Stimulated activated CD8-positive, alpha-beta memory T cell treated with anti-CD3 and anti-CD28 coated beads, Interleukin-4, amount 100 ng/mL, for 4 hours (primary cell): ENCODE measurements around the gene TEC.
"Not testable (repeated sequence)": the region's sequence is repeated elsewhere in the genome, so short reads cannot be mapped to it uniquely, and the experiment has no call there.

Experiments
- DNase-seq, 2 donors: peaks; one replicate each; pipeline ENCODE4 v3.0.0-alpha.2; 2020; ENCODE audit warnings: low read depth in 2 of 2, low spot score in 1 of 2

The TEC gene

GRCh38 chr4:48167538-48168263 is 101.9 kb downstream of the TEC start:
- DNase-seq = no peak

DNA sequence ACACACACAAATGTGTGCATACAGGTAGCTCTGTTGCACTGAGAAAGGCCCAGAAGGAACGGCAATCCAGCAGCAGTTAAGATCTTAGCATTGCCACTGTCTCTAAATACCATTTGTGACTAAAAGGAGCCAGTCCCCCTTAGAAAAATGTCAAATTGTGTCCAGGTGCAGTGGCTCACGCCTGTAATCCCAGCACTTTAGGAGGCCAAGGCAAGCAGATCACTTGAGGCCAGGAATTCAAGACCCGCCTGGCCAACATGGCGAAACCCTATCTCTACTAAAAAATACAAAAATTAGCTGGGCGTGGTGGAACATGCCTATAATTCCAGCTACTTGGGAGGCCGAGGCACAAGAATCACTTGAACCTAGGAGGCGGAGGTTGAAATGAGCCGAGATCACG is 105.1 kb downstream of the TEC start:
- DNase-seq = not testable (repeated sequence)

GRCh38 chr4:48163746-48164145 is 105.9 kb downstream of the TEC start:
- DNase-seq = no peak

- DNase-seq = no peak
These were observed 107.5 kb downstream of the TEC start for GRCh38 chr4:48162162-48162561.

- no peak for DNase-seq
These were observed 112.4 kb downstream of the TEC start for GRCh38 chr4:48157271-48157670.

DNA sequence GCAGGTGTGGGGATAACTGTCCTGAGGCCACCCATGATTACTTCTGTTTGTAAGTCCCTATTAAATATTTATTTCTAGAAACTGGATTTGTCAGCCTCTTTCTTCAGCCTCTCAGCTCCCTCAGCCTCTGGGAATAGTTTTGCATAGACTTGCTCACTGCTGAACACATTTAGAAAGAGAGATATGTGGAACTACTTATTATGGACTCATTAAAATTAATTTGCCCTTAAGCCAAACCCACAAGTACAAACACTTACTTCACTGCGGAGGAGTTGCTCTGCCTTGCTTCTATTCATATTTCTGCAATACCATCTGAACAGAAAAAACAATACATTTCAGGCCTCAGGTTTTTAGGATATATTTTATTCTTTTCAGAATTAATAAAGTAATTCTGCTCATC is 113.2 kb downstream of the TEC start:
- no peak for DNase-seq

DNA sequence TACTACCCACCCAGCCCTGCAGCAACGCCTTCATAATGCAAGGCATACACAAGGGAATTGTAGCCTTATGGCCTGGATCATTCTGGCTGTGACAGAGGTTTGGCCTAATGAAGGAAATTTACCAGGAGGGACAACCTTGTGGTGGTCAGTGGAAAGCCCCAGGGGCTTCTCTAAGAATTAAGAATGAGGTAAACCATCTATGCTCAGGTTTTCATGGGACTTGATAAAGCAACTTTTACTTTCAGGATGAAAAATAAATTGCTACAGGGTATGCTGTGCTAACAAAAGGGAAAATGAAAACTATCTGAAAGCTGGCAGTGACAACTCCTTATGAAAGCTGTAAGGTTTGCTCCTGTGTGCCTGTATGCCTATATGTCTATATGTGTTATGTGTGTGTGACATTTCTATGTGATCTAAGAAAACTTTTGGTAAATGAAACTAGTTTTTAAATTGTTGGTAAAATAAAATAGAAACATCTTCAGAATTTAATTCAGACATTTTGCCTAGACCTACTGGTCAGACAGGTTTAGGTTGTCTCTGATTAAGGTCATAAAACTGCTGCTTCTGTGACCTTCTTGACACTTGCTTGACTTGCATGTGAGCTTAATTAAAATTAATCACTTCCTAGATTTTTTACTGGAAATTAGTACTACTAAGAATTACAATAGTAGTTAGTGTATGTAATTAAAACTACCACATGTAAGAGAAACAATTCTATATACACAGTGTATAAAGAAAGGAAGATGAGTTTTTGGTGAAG is 115.7 kb downstream of the TEC start:
- DNase-seq = no peak

GRCh38 chr4:48152259-48152658 is 117.4 kb downstream of the TEC start:
- DNase-seq = no peak

DNA sequence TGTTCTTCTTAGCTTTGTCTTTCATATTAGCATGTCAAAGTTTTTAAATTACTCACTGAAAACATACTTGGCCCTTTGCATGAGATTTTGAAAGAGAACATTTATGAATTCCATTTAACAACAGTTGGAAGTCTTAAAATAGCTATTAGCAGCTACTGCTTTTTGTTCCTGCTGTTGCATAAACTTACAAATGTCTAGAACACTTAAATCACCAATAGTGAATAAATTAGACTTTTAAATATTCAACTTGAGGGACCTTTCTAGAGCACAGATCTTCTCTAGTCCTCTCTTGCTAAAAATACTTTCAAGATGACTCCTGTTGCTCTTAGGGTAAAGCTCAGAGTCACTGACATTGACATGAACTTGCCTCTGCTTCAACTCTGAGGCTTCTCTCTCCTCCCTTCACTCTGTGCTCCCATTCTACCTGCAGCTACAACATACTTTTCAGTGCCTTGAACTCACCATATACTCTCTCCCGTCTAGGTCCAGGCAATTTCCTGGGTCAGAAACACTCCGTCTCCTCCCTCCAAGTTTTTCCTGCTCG is 119.7 kb downstream of the TEC start:
- no peak for DNase-seq

- DNase-seq = no peak
These were observed 122.0 kb downstream of the TEC start for GRCh38 chr4:48147621-48148020.

DNA sequence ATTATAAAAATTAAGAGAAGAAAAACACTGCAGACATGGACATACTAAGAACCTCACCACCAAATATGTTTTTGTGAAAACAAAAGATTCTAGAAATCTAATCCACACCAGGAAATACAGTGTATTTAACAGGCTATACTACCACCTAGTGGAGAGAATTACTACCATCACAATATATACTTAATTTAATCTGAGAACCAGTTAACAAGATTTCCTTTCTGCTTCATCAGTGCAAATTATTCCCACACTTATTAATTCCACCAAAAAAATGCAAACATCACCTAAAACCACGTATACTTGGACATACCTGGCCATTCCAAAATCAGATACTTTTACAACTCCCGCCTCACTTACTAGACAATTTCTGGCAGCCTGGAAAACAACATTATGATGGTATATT is 128.6 kb downstream of the TEC start:
- DNase-seq = no peak

DNA sequence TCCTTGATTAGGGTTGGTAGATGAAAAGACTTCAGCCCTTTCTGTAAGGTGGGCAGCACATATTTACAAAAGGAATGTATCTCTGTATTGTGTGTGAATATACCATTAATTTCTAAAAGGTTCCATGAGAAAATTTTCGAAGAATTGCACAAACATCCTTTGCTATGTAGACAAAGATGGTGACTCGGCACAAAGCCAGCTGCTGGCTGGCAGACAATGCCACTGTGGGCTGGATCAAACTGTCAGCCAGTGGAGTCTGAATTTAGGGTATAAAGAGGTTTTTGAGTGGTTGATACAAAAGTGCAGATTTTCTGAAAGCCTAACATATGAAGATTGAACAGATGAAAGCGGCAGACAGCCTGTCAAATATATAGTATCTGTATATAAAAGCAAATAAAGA is 129.9 kb downstream of the TEC start:
- DNase-seq = no peak

DNA sequence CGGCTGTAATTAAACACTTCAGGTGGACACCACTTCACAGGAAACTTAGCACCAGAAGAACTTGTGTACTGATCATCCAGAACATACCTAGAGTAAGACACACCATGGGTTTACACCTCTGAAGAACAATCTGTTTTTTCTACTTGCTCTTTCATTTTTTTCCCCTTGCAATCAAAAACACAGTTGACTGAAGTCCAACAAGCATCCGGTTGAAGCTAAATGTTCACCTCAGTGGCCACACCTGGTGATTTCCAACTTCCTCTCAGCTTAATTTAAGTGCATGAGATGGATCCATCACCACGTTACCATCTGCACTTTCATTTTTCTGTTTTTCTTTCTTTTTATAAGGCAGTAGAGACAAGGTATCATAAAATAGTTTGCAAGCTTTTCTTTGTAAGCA is 130.7 kb downstream of the TEC start:
- no peak for DNase-seq

- no peak for DNase-seq
These were observed 131.1 kb downstream of the TEC start for GRCh38 chr4:48138511-48138910.

GRCh38 chr4:48137846-48138245 is 131.8 kb downstream of the TEC start:
- DNase-seq = no peak

GRCh38 chr4:48134081-48134480 is 135.6 kb downstream of the TEC start, which contains the start of gene TXK:
TXK (minus strand) TSS chr4:48134250; CDS start chr4:48134170, 80 bp downstream.
- DNase-seq = no peak

- DNase-seq = no peak
These were observed 136.0 kb downstream of the TEC start for GRCh38 chr4:48133669-48134068.

- DNase-seq = no peak
These were observed 137.9 kb downstream of the TEC start for GRCh38 chr4:48131736-48132135.

- DNase-seq = no peak
These were observed 139.5 kb downstream of the TEC start for GRCh38 chr4:48130100-48130499.

- no peak for DNase-seq
These were observed 140.2 kb downstream of the TEC start for GRCh38 chr4:48129307-48130014.

GRCh38 chr4:48127682-48128404 is 141.8 kb downstream of the TEC start:
- peak; percentile 32 to 33 for DNase-seq
